ENCODE data around the gene ABCA2.

Gene ABCA2

GRCh38 chr9:137001857-137002645, 26.0 kb downstream of the ABCA2 start:
- in situ Hi-C loops (cut with HindIII; ENCODE audit: low sequenced_read_pairs) = no loop called here

DNA sequence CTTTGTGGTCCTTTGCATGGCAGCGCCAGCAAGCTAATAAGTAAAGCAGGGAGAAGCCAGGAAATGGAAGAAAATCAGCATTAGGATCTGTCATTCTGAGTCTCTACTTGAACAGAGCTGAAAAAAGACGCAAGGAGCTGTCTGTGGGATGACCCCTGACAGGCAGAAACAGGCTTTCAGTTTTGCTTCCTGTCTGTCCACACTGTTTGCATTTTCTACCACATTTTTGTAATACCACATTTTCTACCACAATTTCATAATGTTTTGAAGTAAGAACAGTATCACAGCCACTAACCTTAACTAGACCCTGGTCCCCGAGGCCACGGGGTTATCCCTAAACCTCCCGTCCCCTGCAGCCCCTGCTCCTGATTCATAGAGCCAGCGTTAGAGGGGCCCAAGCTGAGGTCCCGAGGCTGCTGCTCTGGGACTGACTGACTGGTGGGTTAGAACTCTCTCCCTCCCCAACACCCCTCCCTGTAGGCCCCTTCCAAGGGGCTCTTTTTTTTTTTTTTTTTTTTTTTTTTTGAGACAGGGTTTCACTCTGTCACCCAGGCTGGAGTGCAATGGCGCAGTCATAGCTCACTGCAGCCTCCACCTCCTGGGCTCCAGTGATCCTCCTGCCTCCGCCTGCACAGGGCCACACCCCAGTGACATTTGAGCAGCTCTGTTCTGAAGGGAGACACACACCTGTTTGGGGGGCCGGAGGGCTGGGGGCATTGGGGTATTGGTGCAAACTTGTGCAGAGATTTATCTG, 27.7 kb downstream of the ABCA2 start:
- in situ Hi-C loops (cut with HindIII; ENCODE audit: low sequenced_read_pairs) = no loop called here

DNA sequence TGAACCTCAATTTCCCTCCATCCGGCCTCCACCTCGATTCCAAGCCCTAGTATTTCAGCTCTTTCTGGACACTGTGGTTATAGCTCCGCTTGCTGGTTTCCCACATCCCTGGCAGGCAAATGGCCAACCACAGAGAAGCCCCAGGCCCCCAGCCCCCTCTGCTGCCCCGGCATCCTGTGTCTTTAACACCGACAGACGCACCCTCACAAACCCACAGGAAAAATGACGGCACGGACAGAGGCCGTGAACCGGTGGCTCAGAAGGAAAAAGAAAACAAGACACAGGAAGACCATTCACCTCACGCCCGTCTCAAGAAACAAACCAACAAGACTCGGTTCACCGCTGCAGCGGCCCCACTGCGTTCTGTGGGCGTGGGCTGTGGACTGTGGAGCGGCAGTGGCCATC, 30.2 kb downstream of the ABCA2 start:
- in situ Hi-C loops (cut with HindIII; ENCODE audit: low sequenced_read_pairs) = no loop called here

GRCh38 chr9:136997371-136997770, 30.7 kb downstream of the ABCA2 start:
- in situ Hi-C loops (cut with HindIII; ENCODE audit: low sequenced_read_pairs) = no loop called here

- in situ Hi-C loops (cut with HindIII; ENCODE audit: low sequenced_read_pairs) = no loop called here
These were observed 31.4 kb downstream of the ABCA2 start, which contains the start of gene CLIC3 for GRCh38 chr9:136996361-136997292. TSS of gene CLIC3 (minus strand) at chr9:136996568. CDS start at chr9:136996543, 25 bp downstream.

- in situ Hi-C loops (cut with HindIII; ENCODE audit: low sequenced_read_pairs) = no loop called here
These were observed 32.2 kb downstream of the ABCA2 start for GRCh38 chr9:136995772-136996311.

- in situ Hi-C loops (cut with HindIII; ENCODE audit: low sequenced_read_pairs) = no loop called here
These were observed 32.7 kb downstream of the ABCA2 start for GRCh38 chr9:136995362-136995761.

- in situ Hi-C loops (cut with HindIII; ENCODE audit: low sequenced_read_pairs) = no loop called here
These were observed 33.2 kb downstream of the ABCA2 start for GRCh38 chr9:136994888-136995230.

GRCh38 chr9:136994180-136994887, 33.7 kb downstream of the ABCA2 start:
- in situ Hi-C loops (cut with HindIII; ENCODE audit: low sequenced_read_pairs) = no loop called here

- in situ Hi-C loops (cut with HindIII; ENCODE audit: low sequenced_read_pairs) = no loop called here
These were observed 35.1 kb downstream of the ABCA2 start for GRCh38 chr9:136992819-136993369.

DNA sequence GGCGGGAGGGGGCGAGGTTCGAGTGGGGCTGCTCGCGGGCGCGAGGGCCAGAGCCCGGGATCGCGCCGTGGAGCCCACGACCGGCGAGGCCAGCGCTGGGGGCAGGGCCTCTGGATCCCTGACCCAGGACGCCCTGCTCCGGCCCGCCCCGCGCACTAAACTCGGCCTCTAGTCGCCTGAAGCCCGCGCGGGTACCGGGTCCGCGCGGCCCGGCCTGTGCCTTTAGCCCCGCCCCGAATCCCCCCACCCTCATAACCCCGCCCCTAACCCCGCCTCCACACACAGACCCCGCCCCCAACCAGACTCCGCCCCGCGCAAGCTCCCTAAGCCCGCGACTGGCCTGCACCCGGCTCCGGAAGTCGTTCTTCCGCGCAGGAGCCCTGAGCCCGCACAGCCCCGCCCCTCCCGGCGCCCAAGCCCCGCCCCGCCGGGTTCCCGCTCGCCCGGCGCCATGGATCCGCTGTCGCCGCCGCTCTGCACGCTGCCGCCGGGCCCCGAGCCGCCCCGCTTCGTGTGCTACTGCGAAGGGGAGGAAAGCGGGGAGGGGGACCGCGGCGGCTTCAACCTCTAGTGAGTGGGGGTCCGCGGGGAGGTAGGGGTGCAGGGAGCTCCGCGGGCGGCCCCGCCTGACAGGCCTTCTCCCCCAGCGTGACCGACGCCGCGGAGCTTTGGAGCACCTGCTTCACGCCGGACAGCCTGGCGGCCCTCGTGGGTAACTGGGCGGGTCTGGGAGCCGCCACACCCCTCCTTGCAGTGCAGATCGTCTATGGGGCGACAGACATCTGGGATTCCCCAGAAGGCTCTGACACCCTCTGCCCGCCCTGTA, 35.8 kb downstream of the ABCA2 start, which contains the start of gene PAXX:
PAXX (plus strand) TSS at position 430 of the 826 bp plus-strand sequence; CDS start at position 452, 22 bp downstream.
- in situ Hi-C loops (cut with HindIII; ENCODE audit: low sequenced_read_pairs) = no loop called here

DNA sequence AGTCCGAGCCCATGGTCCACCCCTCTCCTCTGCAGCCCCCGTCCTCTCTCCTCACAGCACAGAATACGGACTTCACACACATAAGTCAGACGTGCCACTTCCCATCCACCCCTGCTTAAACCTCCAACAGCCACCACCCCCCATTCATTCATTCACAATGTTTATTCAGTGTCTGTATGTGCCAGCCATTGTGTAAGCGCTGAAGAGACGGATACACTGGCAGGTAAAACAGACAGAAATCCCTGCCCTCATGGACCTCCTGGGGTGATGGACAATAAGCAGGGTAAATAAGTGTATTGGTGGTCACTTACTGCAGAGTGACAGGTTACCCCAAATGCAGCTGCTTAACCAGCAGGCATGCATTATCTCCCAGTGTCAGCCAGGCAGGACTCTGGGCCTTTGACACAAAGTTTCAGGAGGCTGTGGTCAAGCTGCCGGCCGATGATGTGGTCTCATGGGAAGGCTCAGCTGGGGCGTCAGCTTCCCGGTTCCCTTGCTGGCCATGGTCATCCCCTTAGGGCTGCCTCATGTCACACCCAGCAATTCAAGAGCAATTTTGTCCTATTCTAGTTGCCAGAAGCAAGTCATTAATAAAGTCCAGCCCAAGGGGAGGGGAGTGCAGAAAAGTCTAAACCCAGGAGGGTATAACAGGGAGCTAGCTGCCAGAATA, 37.7 kb downstream of the ABCA2 start:
- in situ Hi-C loops (cut with HindIII; ENCODE audit: low sequenced_read_pairs) = no loop called here

DNA sequence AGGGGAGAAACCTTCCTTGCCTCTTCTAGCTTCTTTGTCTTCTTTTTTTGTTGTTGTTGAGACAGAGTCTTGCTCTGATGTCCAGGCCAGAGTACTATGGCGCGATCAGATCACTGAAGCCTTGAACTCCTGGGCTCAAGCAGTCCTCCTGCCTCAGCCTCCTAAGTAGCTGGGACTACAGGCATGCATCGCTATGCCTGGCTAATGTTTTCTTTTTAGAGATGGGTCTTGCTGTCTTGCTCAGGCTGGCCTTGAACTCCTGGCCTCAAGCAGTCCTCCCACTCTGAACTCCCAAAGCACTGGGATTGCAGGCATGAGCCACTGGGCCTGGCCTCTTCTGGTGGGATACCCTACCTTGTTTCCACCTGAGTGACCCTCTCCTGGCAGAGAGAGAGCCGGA, 39.2 kb downstream of the ABCA2 start:
- in situ Hi-C loops (cut with HindIII; ENCODE audit: low sequenced_read_pairs) = no loop called here

DNA sequence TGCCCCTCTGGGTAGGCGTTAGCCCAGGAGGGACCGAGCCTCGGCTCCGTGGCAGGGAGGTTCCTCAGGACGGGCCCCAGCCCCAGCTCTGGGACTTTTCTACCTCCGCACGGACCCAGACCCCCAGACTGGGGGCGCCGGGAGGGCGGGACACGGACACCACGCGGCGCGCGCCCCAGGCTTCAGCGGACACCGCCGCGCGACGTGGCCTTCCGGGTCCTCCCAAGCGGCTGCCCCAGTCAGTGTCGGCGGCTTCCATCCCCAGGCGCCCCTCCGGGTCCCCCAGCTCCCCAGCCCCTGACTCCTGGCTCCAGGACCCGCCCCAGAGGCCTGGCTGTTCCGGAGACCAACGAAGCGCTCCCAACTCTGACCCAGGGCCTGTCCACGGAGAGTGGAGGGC, 42.2 kb downstream of the ABCA2 start:
- in situ Hi-C loops (cut with HindIII; ENCODE audit: low sequenced_read_pairs) = no loop called here

GRCh38 chr9:136985027-136985602, 42.9 kb downstream of the ABCA2 start:
- in situ Hi-C loops (cut with HindIII; ENCODE audit: low sequenced_read_pairs) = no loop called here

- in situ Hi-C loops (cut with HindIII; ENCODE audit: low sequenced_read_pairs) = no loop called here
These were observed 43.5 kb downstream of the ABCA2 start for GRCh38 chr9:136984464-136985026.

- in situ Hi-C loops (cut with HindIII; ENCODE audit: low sequenced_read_pairs) = no loop called here
These were observed 44.3 kb downstream of the ABCA2 start for GRCh38 chr9:136983656-136984314.

All from DLD1 (cell line).